Lower leg skin (tissue), 3 donors: ENCODE measurements around the gene SPATC1L.

Source experiments
- CTCF ChIP-seq, 3 donors: fragments of 450-650 bp; IDR thresholded peaks; one replicate each; pipeline ENCODE4 v1.5.1; 2016; ENCODE audit warnings: antibody characterized with exemption in 3 of 3, mild to moderate bottlenecking in 3 of 3, moderate library complexity in 2 of 3
- POLR2A ChIP-seq, 2 donors: fragments of 450-650 bp; IDR thresholded peaks; one replicate each; pipeline ENCODE4 v1.6.1; 2016 to 2017; ENCODE audit warnings: antibody characterized with exemption in 2 of 2, mild to moderate bottlenecking in 1 of 2, moderate library complexity in 1 of 2

- TF ChIP-seq CTCF (IDR thresholded peaks at IDR 0.05) (no peak), POLR2A (IDR thresholded peaks at IDR 0.05) (no peak)
Observed at GRCh38 chr21:46213620-46214286, 29.5 kb upstream of the SPATC1L start.
